Endothelial cell of umbilical vein (primary cell): Measurements from ENCODE around the gene RMDN3. TPM values are rescaled to one million over a fixed set of nuclear protein-coding genes. Genes with fewer than 3 reads are reported as not detected.

Source experiments
- BruUV-seq: library from RNA; stranded (reverse); fragments of 400-500 nt; replicated peaks from 2 replicates; lab custom pipeline; 2021; lab: Mats Ljungman, UMichigan
- CTCF ChIA-PET: fragments of 300-600, 350-600 bp; sonication (Branson Sonifier 250); formaldehyde crosslinking; loops from one replicate; lab custom pipeline; 2021; ENCODE audit warnings: antibody characterized with exemption, inconsistent platforms; lab: Charles Lee
- POLR2A ChIA-PET: fragments of 300-600, 350-600 bp; sonication (Branson Sonifier 250); formaldehyde crosslinking; loops from one replicate; lab custom pipeline; 2021; ENCODE audit warnings: antibody characterized with exemption, inconsistent platforms; lab: Charles Lee
- DNase-seq: peaks from one replicate; pipeline ENCODE4 v3.0.0-alpha.2; 2011; ENCODE audit warnings: low read depth, low spot score
- FAIRE-seq: peaks from 2 replicates; lab custom pipeline; 2011; peaks lifted over from hg19 to GRCh38; lab: Jason Lieb, UNC
- H2AFZ ChIP-seq: 2 replicates; pipeline ENCODE4 v1.6.0; 2012; ENCODE audit warnings: low read depth, low read length, control low read depth, inconsistent platforms
- H3K27ac ChIP-seq: 2 replicates; pipeline ENCODE4 v1.5.1; 2011; ENCODE audit warnings: low read depth, mild to moderate bottlenecking, control low read depth, low read length, moderate library complexity; ENCODE audit not compliant: insufficient read depth
- H3K27me3 ChIP-seq, 2 experiments: 2 replicates each; pipeline versions ENCODE4 v1.6.0 to v1.6.1; 2011; ENCODE audit warnings: low read length in 2 of 2, mixed read lengths in 1 of 2; ENCODE audit not compliant: control insufficient read depth in 2 of 2, insufficient read depth in 2 of 2
- H3K36me3 ChIP-seq, 2 experiments: 2 replicates in 1 of 2; 3 replicates in 1 of 2; pipeline ENCODE4 v1.5.1; 2011; ENCODE audit warnings: low read length in 2 of 2, mild to moderate bottlenecking in 1 of 2, moderate library complexity in 1 of 2; ENCODE audit not compliant: control insufficient read depth in 2 of 2, insufficient read depth in 2 of 2; ENCODE audit errors: extremely low read depth in 1 of 2
- H3K4me1 ChIP-seq: 3 replicates; pipeline ENCODE4 v1.5.1; 2011; ENCODE audit warnings: mild to moderate bottlenecking, low read length; ENCODE audit not compliant: control insufficient read depth, insufficient read depth; ENCODE audit errors: extremely low read depth
- H3K4me2 ChIP-seq: 2 replicates; pipeline ENCODE4 v1.6.1; 2011; ENCODE audit warnings: low read length, control low read depth, mixed read lengths; ENCODE audit not compliant: insufficient read depth
- H3K4me3 ChIP-seq, 3 experiments: fragments of 200-600 bp in 1 of 3; sonication (generic), shearing (Covaris generic) in 1 of 3; replicated peaks in 1 of 3; 2 replicates each; pipeline ENCODE4 v1.5.1; 2011 to 2016; ENCODE audit warnings: control low read depth in 3 of 3, low read length in 3 of 3, mild to moderate bottlenecking in 2 of 3, inconsistent platforms in 1 of 3, low read depth in 1 of 3, moderate library complexity in 1 of 3; ENCODE audit not compliant: insufficient read depth in 1 of 3
- H3K79me2 ChIP-seq: 2 replicates; pipeline ENCODE4 v1.6.0; 2012; ENCODE audit warnings: low read length, inconsistent platforms; ENCODE audit not compliant: control insufficient read depth, insufficient read depth
- H3K9ac ChIP-seq: replicated peaks from 2 replicates; pipeline ENCODE3; 2011; ENCODE audit warnings: low read length, control low read depth; ENCODE audit not compliant: insufficient read depth; ENCODE audit errors: extremely low read depth
- H3K9me1 ChIP-seq: replicated peaks from 3 replicates; pipeline ENCODE4 v1.6.0; 2011; ENCODE audit warnings: mild to moderate bottlenecking, low read length; ENCODE audit not compliant: control insufficient read depth, insufficient read depth; ENCODE audit errors: extremely low read depth
- H3K9me3 ChIP-seq: replicated peaks from 2 replicates; pipeline ENCODE4 v1.5.1; 2012; ENCODE audit warnings: low read length, inconsistent platforms; ENCODE audit not compliant: control insufficient read depth, insufficient read depth
- H4K20me1 ChIP-seq: replicated peaks from 2 replicates; pipeline ENCODE3; 2011; ENCODE audit warnings: mild to moderate bottlenecking, low read length; ENCODE audit not compliant: control insufficient read depth, insufficient read depth; ENCODE audit errors: extremely low read depth
- EZH2 ChIP-seq: IDR thresholded peaks from 2 replicates; pipeline ENCODE4 v1.6.1; 2012; ENCODE audit warnings: borderline replicate concordance, low read depth, mild to moderate bottlenecking, moderate library complexity, low read length, inconsistent platforms; ENCODE audit not compliant: severe bottlenecking
- FOS ChIP-seq: IDR thresholded peaks from 2 replicates; pipeline ENCODE4 v1.6.1; 2011; ENCODE audit warnings: mild to moderate bottlenecking, low read length, moderate library complexity, borderline replicate concordance; ENCODE audit not compliant: insufficient read depth
- GATA2 ChIP-seq: IDR thresholded peaks from 2 replicates; pipeline ENCODE4 v1.7.0; 2011; ENCODE audit warnings: low read depth, mild to moderate bottlenecking, moderate library complexity, mixed read lengths, low read length; ENCODE audit not compliant: insufficient read length, insufficient read depth
- JUN ChIP-seq: IDR thresholded peaks from 2 replicates; pipeline ENCODE4 v1.6.1; 2011; ENCODE audit warnings: borderline replicate concordance, low read depth; ENCODE audit not compliant: insufficient read length, insufficient read depth
- MAX ChIP-seq: IDR thresholded peaks from 2 replicates; pipeline ENCODE4 v1.6.1; 2011; ENCODE audit not compliant: insufficient read depth, insufficient read length
- MYC ChIP-seq: IDR thresholded peaks from one replicate; pipeline ENCODE4 v1.6.1; 2011; ENCODE audit warnings: mild to moderate bottlenecking, low read depth, low read length
- POLR2A ChIP-seq: IDR thresholded peaks from 2 replicates; pipeline ENCODE4 v1.6.1; 2012; ENCODE audit warnings: low read depth, mild to moderate bottlenecking, control low read depth, low read length
- POLR2AphosphoS5 ChIP-seq: IDR thresholded peaks from 2 replicates; pipeline ENCODE4 v1.6.1; 2012; ENCODE audit warnings: low read depth, mild to moderate bottlenecking, control low read depth, low read length, moderate library complexity; ENCODE audit not compliant: insufficient read depth
- dilution Hi-C: fragments of 300-500 bp; cut with MboI; formaldehyde crosslinking; loops from one replicate; pipeline ENCODE4 v1.15.0; 2019; ENCODE audit warnings: low sequenced_read_pairs; ENCODE audit not compliant: extremely low pct_ligation_motif_present
- intact Hi-C: fragments of 100-400 bp; cut with micrococcal nuclease; formaldehyde crosslinking; loops from one replicate; pipeline ENCODE4 v1.10.0; 2022
- polyA plus RNA-seq, 4 experiments: library from polyadenylated mRNA; depleted of rRNA in 3 of 4; stranded (reverse) in 3 of 4; unstranded in 1 of 4; fragments of >200 nt; gene quantifications; 2 replicates each; pipeline versions ENCODE4 v1.2.1 to v1.2.3, GENCODE V29; 2011 to 2012; ENCODE audit warnings: missing spikeins in 1 of 4
- total RNA-seq: library from RNA; stranded (reverse); gene quantifications from 2 replicates; pipeline ENCODE4 v1.2.3, GENCODE V29; 2021
- TF ChIP-seq, protein P1 (sequence below), 2 donors: IDR thresholded peaks; 1 replicate in 1 of 2; 2 replicates in 1 of 2; pipeline ENCODE4 v1.5.1; 2011; ENCODE audit warnings: low read length in 2 of 2, mild to moderate bottlenecking in 2 of 2, moderate library complexity in 2 of 2, control low read depth in 1 of 2, inconsistent platforms in 1 of 2, low read depth in 1 of 2; ENCODE audit not compliant: insufficient read depth in 1 of 2; ENCODE audit errors: extremely low read depth in 1 of 2

The RMDN3 gene
- total and polyA plus RNA-seq, 2 donors (not counting 3 experiments of a cell fraction or from before 2014, with no cell fraction given), result 20.1 to 37.2 TPM

DNA sequence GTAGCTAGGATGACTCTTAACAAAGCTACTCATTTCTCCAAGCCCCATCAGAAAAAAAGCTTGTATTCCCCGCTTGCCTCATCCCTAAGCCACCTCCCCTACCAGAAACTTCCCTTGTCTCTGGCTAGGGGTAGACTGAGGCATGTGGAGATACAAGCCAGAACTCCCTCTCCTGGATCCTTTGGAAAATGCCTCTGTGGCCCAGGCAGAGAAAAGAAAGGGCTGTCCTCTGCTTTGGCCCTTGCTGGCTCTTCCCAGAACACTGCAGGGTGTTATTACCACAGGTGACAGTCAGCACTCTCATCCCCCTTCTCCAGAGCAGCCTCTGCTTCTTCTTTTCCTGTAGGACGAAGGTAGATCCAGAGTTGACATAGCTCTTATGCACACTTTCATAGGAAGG is 15.2 kb downstream of the RMDN3 start:
- Histone ChIP-seq H4K20me1 (no peaks in the 10 kb centered on the region), H3K4me1 (no peaks in the 10 kb centered on the region), H3K27ac (no peak overlapping the region), H3K9me3 (no peaks in the 10 kb centered on the region), H3K9me1 (no peaks in the 10 kb centered on the region), H3K4me2 (no peak overlapping the region), H3K9ac (no peak overlapping the region), H3K4me3 (no peak overlapping the region), H2AFZ (no peak overlapping the region), H3K36me3 (peaks cover 20 to 25% of the 10 kb centered on the region in 2 experiments), H3K79me2 (no peaks in the 10 kb centered on the region), H3K27me3 (no peaks in the 10 kb centered on the region)
- dilution Hi-C loops (no loop called here), intact Hi-C loops (no loop called here)
- POLR2A ChIA-PET, result no interaction called here
- BruUV-seq, result no TSS peak
- no peak for FAIRE-seq
- TF ChIP-seq POLR2AphosphoS5, result no peak
- no peak for TF ChIP-seq POLR2A
- no peak for TF ChIP-seq MYC
- TF ChIP-seq, protein P1, sequence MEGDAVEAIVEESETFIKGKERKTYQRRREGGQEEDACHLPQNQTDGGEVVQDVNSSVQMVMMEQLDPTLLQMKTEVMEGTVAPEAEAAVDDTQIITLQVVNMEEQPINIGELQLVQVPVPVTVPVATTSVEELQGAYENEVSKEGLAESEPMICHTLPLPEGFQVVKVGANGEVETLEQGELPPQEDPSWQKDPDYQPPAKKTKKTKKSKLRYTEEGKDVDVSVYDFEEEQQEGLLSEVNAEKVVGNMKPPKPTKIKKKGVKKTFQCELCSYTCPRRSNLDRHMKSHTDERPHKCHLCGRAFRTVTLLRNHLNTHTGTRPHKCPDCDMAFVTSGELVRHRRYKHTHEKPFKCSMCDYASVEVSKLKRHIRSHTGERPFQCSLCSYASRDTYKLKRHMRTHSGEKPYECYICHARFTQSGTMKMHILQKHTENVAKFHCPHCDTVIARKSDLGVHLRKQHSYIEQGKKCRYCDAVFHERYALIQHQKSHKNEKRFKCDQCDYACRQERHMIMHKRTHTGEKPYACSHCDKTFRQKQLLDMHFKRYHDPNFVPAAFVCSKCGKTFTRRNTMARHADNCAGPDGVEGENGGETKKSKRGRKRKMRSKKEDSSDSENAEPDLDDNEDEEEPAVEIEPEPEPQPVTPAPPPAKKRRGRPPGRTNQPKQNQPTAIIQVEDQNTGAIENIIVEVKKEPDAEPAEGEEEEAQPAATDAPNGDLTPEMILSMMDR (IDR thresholded peaks at IDR 0.05; ENCODE audit: extremely low read depth in 1 of 2, insufficient read depth in 1 of 2, low read depth in 1 of 2, low read length in 2 of 2), result no peak
- TF ChIP-seq FOS, result no peak
- DNase-seq, result no peak
- CTCF ChIA-PET, result interaction anchor here (1.4 to 1.7 kb wide), 4 partner anchors 9 to 150 kb away, joined by 3 to 7 read pairs (median 4); no protein-coding TSS in a partner anchor

DNA sequence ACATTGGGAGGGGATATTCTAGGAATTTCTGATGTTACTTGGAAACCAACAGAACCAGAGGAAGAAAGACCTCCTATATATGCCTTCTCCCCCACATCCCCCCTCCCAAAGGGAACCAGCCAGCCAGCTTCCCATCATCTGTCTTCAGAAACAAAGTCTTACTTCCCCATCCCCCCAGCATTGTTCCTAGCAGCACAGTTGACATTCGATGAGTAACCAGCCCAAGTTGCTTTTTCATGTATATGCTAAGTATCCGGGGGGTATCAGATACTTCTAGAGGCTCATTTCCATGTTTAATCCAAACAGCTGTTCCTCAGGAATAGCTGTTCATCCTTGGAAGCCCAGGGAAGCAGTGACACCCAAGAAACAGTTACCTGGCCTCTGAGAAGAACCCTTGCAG is 16.0 kb downstream of the RMDN3 start:
- POLR2A ChIA-PET, result no interaction called here

More for the DNA sequence above, 16.0 kb downstream of the RMDN3 start:
- CTCF ChIA-PET, result interaction anchor here (0.8 to 1.7 kb wide), 5 partner anchors 8 to 149 kb away, joined by 3 to 5 read pairs (median 4); no protein-coding TSS in a partner anchor
- Histone ChIP-seq H4K20me1 (no peaks in the 10 kb centered on the region), H3K27me3 (no peaks in the 10 kb centered on the region), H3K9ac (no peak overlapping the region), H3K36me3 (peaks cover 20 to 24% of the 10 kb centered on the region in 2 experiments), H3K9me3 (no peaks in the 10 kb centered on the region), H3K4me3 (no peak overlapping the region), H3K4me1 (no peaks in the 10 kb centered on the region), H3K79me2 (no peaks in the 10 kb centered on the region), H2AFZ (no peak overlapping the region), H3K9me1 (no peaks in the 10 kb centered on the region), H3K27ac (no peak overlapping the region), H3K4me2 (no peak overlapping the region)
- DNase-seq, result no peak
- dilution Hi-C loops (no loop called here), intact Hi-C loops (no loop called here)
- no peak for FAIRE-seq
- BruUV-seq, result no TSS peak
- no peak for TF ChIP-seq EZH2
- TF ChIP-seq JUN, result no peak
- TF ChIP-seq GATA2, result no peak
- TF ChIP-seq MAX, result no peak
- TF ChIP-seq, protein P1 (IDR thresholded peaks at IDR 0.05; ENCODE audit: extremely low read depth in 1 of 2, insufficient read depth in 1 of 2, low read depth in 1 of 2, low read length in 2 of 2), result no peak
- no peak for TF ChIP-seq MYC
- no peak for TF ChIP-seq FOS
- TF ChIP-seq POLR2AphosphoS5, result no peak
- TF ChIP-seq POLR2A, result no peak
